Measurements from ENCODE around the gene LBH. TPM values are rescaled to one million over a fixed set of nuclear protein-coding genes. Genes with fewer than 3 reads are reported as not detected.

LBH gene
- total RNA-seq, 1 donor from 2014 or later: 51.7 TPM

DNA sequence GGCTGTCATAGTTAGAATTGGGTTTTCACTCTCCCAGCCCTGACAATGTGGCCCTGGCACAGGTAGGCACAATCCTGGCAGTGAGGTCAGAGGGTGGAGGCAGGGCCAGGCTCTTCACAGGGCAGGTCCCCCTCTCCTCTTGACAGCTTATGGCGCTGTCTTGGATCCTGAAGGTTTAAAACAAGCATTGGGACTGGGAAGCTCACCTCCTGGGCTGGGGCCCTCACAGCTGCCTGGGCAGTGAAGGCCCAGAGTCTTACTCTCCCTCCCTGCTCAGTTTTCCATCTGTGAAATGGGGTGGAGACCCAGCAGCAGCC lies 23.3 kb downstream of the LBH start:
- Histone ChIP-seq H3K79me2 (ENCODE audit: insufficient read depth, low read length) (peaks cover 72% of the 10 kb centered on the region), H3K27me3 (ENCODE audit: insufficient read depth, low read length) (no peaks in the 10 kb centered on the region), H3K4me2 (ENCODE audit: low read length) (no peak overlapping the region), H2AFZ (ENCODE audit: low read depth, low read length) (no peak overlapping the region), H3K27ac (ENCODE audit: low read depth, low read length) (no peak overlapping the region), H3K36me3 (ENCODE audit: insufficient read depth, low read length) (peaks cover 23% of the 10 kb centered on the region), H3K4me3 (ENCODE audit: insufficient read depth, low read depth, low read length) (no peak overlapping the region), H3K9ac (ENCODE audit: low read length) (no peak overlapping the region), H3K9me3 (ENCODE audit: insufficient read depth, low read depth, low read length) (no peaks in the 10 kb centered on the region), H4K20me1 (ENCODE audit: insufficient read depth, low read length) (peaks cover 69% of the 10 kb centered on the region), H3K4me1 (ENCODE audit: insufficient read depth, low read length) (peaks cover 20% of the 10 kb centered on the region)
- Mint-ChIP-seq H3K36me3 (ENCODE audit: low read depth, unreplicated experiment) (peaks cover 29% of the 10 kb centered on the region), H3K27me3 (ENCODE audit: low read depth, unreplicated experiment) (no peaks in the 10 kb centered on the region), H3K9me3 (ENCODE audit: unreplicated experiment) (no peaks in the 10 kb centered on the region), H3K4me3 (ENCODE audit: unreplicated experiment) (no peak overlapping the region), H3K27ac (ENCODE audit: unreplicated experiment) (no peak overlapping the region), H3K4me1 (ENCODE audit: low read depth, unreplicated experiment) (peaks cover 39% of the 10 kb centered on the region)
- no peak for DNase-seq (ENCODE audit: low read depth)
- TF ChIP-seq, protein P1, sequence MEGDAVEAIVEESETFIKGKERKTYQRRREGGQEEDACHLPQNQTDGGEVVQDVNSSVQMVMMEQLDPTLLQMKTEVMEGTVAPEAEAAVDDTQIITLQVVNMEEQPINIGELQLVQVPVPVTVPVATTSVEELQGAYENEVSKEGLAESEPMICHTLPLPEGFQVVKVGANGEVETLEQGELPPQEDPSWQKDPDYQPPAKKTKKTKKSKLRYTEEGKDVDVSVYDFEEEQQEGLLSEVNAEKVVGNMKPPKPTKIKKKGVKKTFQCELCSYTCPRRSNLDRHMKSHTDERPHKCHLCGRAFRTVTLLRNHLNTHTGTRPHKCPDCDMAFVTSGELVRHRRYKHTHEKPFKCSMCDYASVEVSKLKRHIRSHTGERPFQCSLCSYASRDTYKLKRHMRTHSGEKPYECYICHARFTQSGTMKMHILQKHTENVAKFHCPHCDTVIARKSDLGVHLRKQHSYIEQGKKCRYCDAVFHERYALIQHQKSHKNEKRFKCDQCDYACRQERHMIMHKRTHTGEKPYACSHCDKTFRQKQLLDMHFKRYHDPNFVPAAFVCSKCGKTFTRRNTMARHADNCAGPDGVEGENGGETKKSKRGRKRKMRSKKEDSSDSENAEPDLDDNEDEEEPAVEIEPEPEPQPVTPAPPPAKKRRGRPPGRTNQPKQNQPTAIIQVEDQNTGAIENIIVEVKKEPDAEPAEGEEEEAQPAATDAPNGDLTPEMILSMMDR (IDR thresholded peaks at IDR 0.05; ENCODE audit: insufficient read depth, low read depth, low read length): no peak
- no peak for FAIRE-seq

- Mint-ChIP-seq H3K9me3 (ENCODE audit: unreplicated experiment) (no peaks in the 10 kb centered on the region), H3K4me1 (ENCODE audit: low read depth, unreplicated experiment) (peaks cover 38% of the 10 kb centered on the region), H3K4me3 (ENCODE audit: unreplicated experiment) (no peak overlapping the region), H3K27ac (ENCODE audit: unreplicated experiment) (no peak overlapping the region), H3K36me3 (ENCODE audit: low read depth, unreplicated experiment) (peaks cover 32% of the 10 kb centered on the region), H3K27me3 (ENCODE audit: low read depth, unreplicated experiment) (no peaks in the 10 kb centered on the region)
- H3K4me1 ChIP-seq (ENCODE audit: insufficient read depth, low read length): peaks cover 20% of the 10 kb centered on the region
- no peak for FAIRE-seq
- DNase-seq (ENCODE audit: low read depth): no peak
- no peak overlapping the region for H3K4me3 ChIP-seq (ENCODE audit: insufficient read depth, low read depth, low read length)
- H3K9ac ChIP-seq (ENCODE audit: low read length): no peak overlapping the region
- H4K20me1 ChIP-seq (ENCODE audit: insufficient read depth, low read length): peaks cover 65% of the 10 kb centered on the region
- no peak overlapping the region for H2AFZ ChIP-seq (ENCODE audit: low read depth, low read length)
- peaks cover 23% of the 10 kb centered on the region for H3K36me3 ChIP-seq (ENCODE audit: insufficient read depth, low read length)
- H3K9me3 ChIP-seq (ENCODE audit: insufficient read depth, low read depth, low read length): no peaks in the 10 kb centered on the region
- H3K79me2 ChIP-seq (ENCODE audit: insufficient read depth, low read length): peaks cover 69% of the 10 kb centered on the region
- no peak overlapping the region for H3K4me2 ChIP-seq (ENCODE audit: low read length)
- no peaks in the 10 kb centered on the region for H3K27me3 ChIP-seq (ENCODE audit: insufficient read depth, low read length)
- H3K27ac ChIP-seq (ENCODE audit: low read depth, low read length): no peak overlapping the region
- TF ChIP-seq, protein P1 (IDR thresholded peaks at IDR 0.05; ENCODE audit: insufficient read depth, low read depth, low read length): no peak
- no peak for TF ChIP-seq EZH2 (IDR thresholded peaks at IDR 0.05; ENCODE audit: insufficient read depth, low read length)
These were observed 23.7 kb downstream of the LBH start for GRCh38 chr2:30255026-30255425.

DNA sequence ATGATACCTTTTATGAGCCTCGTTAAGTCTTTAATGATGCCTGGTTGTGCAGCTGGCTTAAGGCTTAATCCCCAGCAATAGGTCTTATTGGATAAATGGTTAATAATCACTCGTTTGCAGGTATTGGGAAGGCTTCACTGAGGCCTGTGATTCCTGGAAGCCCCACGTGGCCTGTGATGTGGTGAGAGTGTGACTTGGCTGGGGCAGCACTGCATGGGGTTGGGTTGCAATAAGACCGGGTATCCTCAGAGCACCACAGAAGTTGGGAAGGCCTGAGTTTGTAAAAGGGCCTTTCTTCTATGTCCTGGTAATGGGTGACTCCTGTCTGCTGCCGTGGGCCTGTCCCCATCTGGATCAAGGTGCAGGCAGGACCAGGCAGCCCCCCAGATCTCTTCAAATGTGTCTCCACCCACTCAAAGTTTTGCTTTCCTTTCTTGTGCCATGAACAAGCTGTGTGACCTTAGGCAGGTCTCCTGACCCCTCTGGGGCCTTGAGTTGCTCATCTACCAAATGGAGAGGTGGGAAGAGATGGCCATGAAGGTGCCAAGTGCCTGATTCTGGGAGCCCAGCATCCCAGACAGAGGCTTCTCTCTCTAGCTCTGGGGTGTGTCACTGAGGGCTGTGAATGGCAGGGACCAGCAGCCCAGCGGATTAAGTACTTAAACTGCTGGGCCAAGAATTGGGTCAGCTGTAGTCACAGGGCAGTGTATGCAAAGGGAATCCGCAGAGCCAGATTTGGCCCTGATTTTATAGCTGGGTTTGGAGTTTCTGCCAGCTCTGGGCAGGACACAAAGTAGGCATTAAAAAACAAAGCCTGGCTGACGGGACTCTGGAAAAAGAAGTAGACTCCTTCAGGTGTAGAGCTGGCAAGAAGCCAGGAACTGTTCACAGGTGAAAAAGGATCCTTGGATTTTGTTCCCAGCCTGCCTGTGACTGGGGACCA lies 24.4 kb downstream of the LBH start:
- Histone ChIP-seq H3K79me2 (ENCODE audit: insufficient read depth, low read length) (peaks cover 61% of the 10 kb centered on the region), H3K27ac (ENCODE audit: low read depth, low read length) (no peak overlapping the region), H2AFZ (ENCODE audit: low read depth, low read length) (no peak overlapping the region), H3K4me2 (ENCODE audit: low read length) (no peak overlapping the region), H3K36me3 (ENCODE audit: insufficient read depth, low read length) (peaks cover 23% of the 10 kb centered on the region), H3K4me3 (ENCODE audit: insufficient read depth, low read depth, low read length) (no peak overlapping the region), H4K20me1 (ENCODE audit: insufficient read depth, low read length) (peaks cover 59% of the 10 kb centered on the region), H3K9me3 (ENCODE audit: insufficient read depth, low read depth, low read length) (no peaks in the 10 kb centered on the region), H3K27me3 (ENCODE audit: insufficient read depth, low read length) (no peaks in the 10 kb centered on the region), H3K9ac (ENCODE audit: low read length) (no peak overlapping the region), H3K4me1 (ENCODE audit: insufficient read depth, low read length) (peaks cover 20% of the 10 kb centered on the region)
- Mint-ChIP-seq H3K27me3 (ENCODE audit: low read depth, unreplicated experiment) (no peaks in the 10 kb centered on the region), H3K36me3 (ENCODE audit: low read depth, unreplicated experiment) (peaks cover 37% of the 10 kb centered on the region), H3K27ac (ENCODE audit: unreplicated experiment) (no peak overlapping the region), H3K9me3 (ENCODE audit: unreplicated experiment) (no peaks in the 10 kb centered on the region), H3K4me1 (ENCODE audit: low read depth, unreplicated experiment) (peaks cover 37% of the 10 kb centered on the region), H3K4me3 (ENCODE audit: unreplicated experiment) (no peak overlapping the region)
- DNase-seq (ENCODE audit: low read depth) (no peak), FAIRE-seq (no peak)
- TF ChIP-seq, protein P1 (IDR thresholded peaks at IDR 0.05; ENCODE audit: insufficient read depth, low read depth, low read length): no peak
- TF ChIP-seq EZH2 (IDR thresholded peaks at IDR 0.05; ENCODE audit: insufficient read depth, low read length): no peak
